Activated CD4-positive, alpha-beta T cell treated with anti-CD3 and anti-CD28 coated beads for 36 hours (primary cell): Measurements from ENCODE around the gene SAC3D1. TPM values are rescaled to one million over a fixed set of nuclear protein-coding genes. Genes with fewer than 3 reads are reported as not detected.

Source experiments
- ATAC-seq: fragments of 200-7000 bp; cut with Tn5 transposase; one replicate; pipeline ENCODE4 v1.10.0; 2021; ENCODE audit warnings: mild to moderate bottlenecking, moderate library complexity
- CTCF ChIA-PET: fragments of 350-600 bp; sonication (Branson Sonifier 250); formaldehyde crosslinking; loops from one replicate; lab custom pipeline; 2021; ENCODE audit warnings: antibody characterized with exemption; lab: Charles Lee
- POLR2A ChIA-PET: fragments of 350-600 bp; sonication (Branson Sonifier 250); formaldehyde crosslinking; loops from one replicate; lab custom pipeline; 2021; ENCODE audit warnings: antibody characterized with exemption, inconsistent platforms; lab: Charles Lee
- DNase-seq: peaks from one replicate; pipeline ENCODE4 v3.0.0-alpha.2; 2020
- H3K27ac Mint-ChIP-seq: one replicate; pipeline ENCODE4 v1.8.0; 2021; ENCODE audit warnings: mixed read lengths
- H3K27me3 Mint-ChIP-seq: one replicate; pipeline ENCODE4 v1.8.0; 2021; ENCODE audit warnings: mixed read lengths
- H3K36me3 Mint-ChIP-seq: one replicate; pipeline ENCODE4 v1.8.0; 2021; ENCODE audit warnings: low read depth, mixed read lengths
- H3K4me1 Mint-ChIP-seq: one replicate; pipeline ENCODE4 v1.8.0; 2021; ENCODE audit warnings: mixed read lengths
- H3K4me3 Mint-ChIP-seq: one replicate; pipeline ENCODE4 v1.8.0; 2021; ENCODE audit warnings: mild to moderate bottlenecking, moderate library complexity, mixed read lengths
- H3K9me3 Mint-ChIP-seq: one replicate; pipeline ENCODE4 v1.8.0; 2021; ENCODE audit warnings: low read depth, mixed read lengths
- intact Hi-C, 2 experiments: fragments of 100-400 bp; cut with DNase I in 1 of 2; cut with micrococcal nuclease in 1 of 2; formaldehyde crosslinking; loops; one replicate each; pipeline versions ENCODE4 v1.14.2 to v1.15.1; 2022 to 2024; cut with DNase I, micrococcal nuclease
- total RNA-seq, 2 experiments: library from RNA; stranded (reverse); gene quantifications; one replicate each; pipeline ENCODE4 v1.2.3, GENCODE V29; 2021

SAC3D1 gene
- total RNA-seq, 2 experiments from 2014 or later = 10.5 to 12.1 TPM

- peaks cover 32% of the 10 kb centered on the region for H3K4me1 Mint-ChIP-seq
Observed at GRCh38 chr11:65045728-65046127, 4.7 kb downstream of the SAC3D1 start.

GRCh38 chr11:65047581-65048422 lies 6.8 kb downstream of the SAC3D1 start:
- DNase-seq = peak; percentile 51
- Mint-ChIP-seq H3K27ac (peak overlapping the region; percentile 51), H3K36me3 (peaks cover 6% of the 10 kb centered on the region), H3K4me3 (peak overlapping the region; percentile 66), H3K9me3 (no peaks in the 10 kb centered on the region), H3K27me3 (no peaks in the 10 kb centered on the region), H3K4me1 (peaks cover 20% of the 10 kb centered on the region)
- peak; percentile 53 for ATAC-seq
- ChIA-PET CTCF (interaction anchor here (0.6 to 1.2 kb wide), 3 partner anchors 10 to 35 kb away, joined by 4 to 7 read pairs (median 5); partner anchors contain the start of gene ARL2), POLR2A (interaction anchor here (0.6 kb wide), 1 partner anchor 276 kb away, joined by 3 read pairs; no protein-coding TSS in a partner anchor)
- intact Hi-C loops = no loop called here

More at GRCh38 chr11:65045728-65046127, 4.7 kb downstream of the SAC3D1 start:
- Mint-ChIP-seq H3K9me3 (no peaks in the 10 kb centered on the region), H3K27ac (no peak overlapping the region), H3K4me3 (no peak overlapping the region), H3K36me3 (peaks cover 6% of the 10 kb centered on the region), H3K27me3 (no peaks in the 10 kb centered on the region)
- ChIA-PET POLR2A (interaction anchor here (0.5 kb wide), 1 partner anchor 12 kb away, joined by 4 read pairs; no protein-coding TSS in a partner anchor), CTCF (interaction anchor here (0.9 kb wide), 1 partner anchor 270 kb away, joined by 3 read pairs; no protein-coding TSS in a partner anchor)
- intact Hi-C loops = no loop called here
- DNase-seq (no peak), ATAC-seq (no peak)

- no peaks in the 10 kb centered on the region for H3K27me3 Mint-ChIP-seq
- H3K4me1 Mint-ChIP-seq = peaks cover 30% of the 10 kb centered on the region
- H3K27ac Mint-ChIP-seq = no peak overlapping the region
- no peaks in the 10 kb centered on the region for H3K9me3 Mint-ChIP-seq
- intact Hi-C loops = no loop called here
- H3K4me3 Mint-ChIP-seq = no peak overlapping the region
- ChIA-PET POLR2A (no interaction called here), CTCF (no interaction called here)
- no peak for DNase-seq
- no peaks in the 10 kb centered on the region for H3K36me3 Mint-ChIP-seq
- ATAC-seq = no peak
Observed at GRCh38 chr11:65051398-65051858, 10.4 kb downstream of the SAC3D1 start.

GRCh38 chr11:65053827-65054508 lies 13.0 kb downstream of the SAC3D1 start:
- no peaks in the 10 kb centered on the region for H3K36me3 Mint-ChIP-seq
- ChIA-PET POLR2A (no interaction called here), CTCF (interaction anchor here (0.6 to 1.0 kb wide), 2 partner anchors 206 to 774 kb away, joined by 3 read pairs; no protein-coding TSS in a partner anchor)
- intact Hi-C loops = no loop called here
- DNase-seq (peak; percentile 45), ATAC-seq (peak; percentile 47)
- peak overlapping the region; percentile 10 for H3K4me3 Mint-ChIP-seq
- no peaks in the 10 kb centered on the region for H3K9me3 Mint-ChIP-seq
- H3K27ac Mint-ChIP-seq = peak overlapping the region; percentile 48
- H3K4me1 Mint-ChIP-seq = peaks cover 17% of the 10 kb centered on the region
- no peaks in the 10 kb centered on the region for H3K27me3 Mint-ChIP-seq

GRCh38 chr11:65055538-65055937 lies 14.5 kb downstream of the SAC3D1 start:
- H3K4me3 Mint-ChIP-seq = no peak overlapping the region
- H3K36me3 Mint-ChIP-seq = no peaks in the 10 kb centered on the region
- intact Hi-C loops = no loop called here
- ChIA-PET CTCF (interaction anchor here (0.6 kb wide), 1 partner anchor 33 kb away, joined by 3 read pairs; no protein-coding TSS in a partner anchor), POLR2A (no interaction called here)
- H3K27me3 Mint-ChIP-seq = no peaks in the 10 kb centered on the region
- ATAC-seq = no peak
- H3K4me1 Mint-ChIP-seq = peaks cover 17% of the 10 kb centered on the region
- DNase-seq = no peak
- H3K9me3 Mint-ChIP-seq = no peaks in the 10 kb centered on the region
- no peak overlapping the region for H3K27ac Mint-ChIP-seq

GRCh38 chr11:65056999-65057398 lies 16.0 kb downstream of the SAC3D1 start:
- Mint-ChIP-seq H3K4me3 (no peak overlapping the region), H3K9me3 (no peaks in the 10 kb centered on the region), H3K27ac (no peak overlapping the region), H3K4me1 (peaks cover 21% of the 10 kb centered on the region), H3K36me3 (no peaks in the 10 kb centered on the region), H3K27me3 (no peaks in the 10 kb centered on the region)
- CTCF ChIA-PET = no interaction called here
- no peak for DNase-seq
- POLR2A ChIA-PET = no interaction called here
- intact Hi-C loops = no loop called here
- no peak for ATAC-seq

GRCh38 chr11:65057526-65057925 lies 16.5 kb downstream of the SAC3D1 start:
- no peak for ATAC-seq
- no peaks in the 10 kb centered on the region for H3K9me3 Mint-ChIP-seq

GRCh38 chr11:65058012-65058411 lies 17.0 kb downstream of the SAC3D1 start:
- intact Hi-C loops = no loop called here
- Mint-ChIP-seq H3K9me3 (no peaks in the 10 kb centered on the region), H3K36me3 (no peaks in the 10 kb centered on the region), H3K27ac (no peak overlapping the region), H3K4me3 (no peak overlapping the region), H3K27me3 (no peaks in the 10 kb centered on the region), H3K4me1 (peaks cover 21% of the 10 kb centered on the region)
- ChIA-PET CTCF (interaction anchor here (0.5 kb wide), 1 partner anchor 1505 kb away, joined by 3 read pairs; no protein-coding TSS in a partner anchor), POLR2A (no interaction called here)
- ATAC-seq = no peak
- DNase-seq = no peak

More at GRCh38 chr11:65057526-65057925, 16.5 kb downstream of the SAC3D1 start:
- intact Hi-C loops = no loop called here
- DNase-seq = no peak
- no peak overlapping the region for H3K4me3 Mint-ChIP-seq
- H3K27me3 Mint-ChIP-seq = no peaks in the 10 kb centered on the region
- no peaks in the 10 kb centered on the region for H3K36me3 Mint-ChIP-seq
- H3K4me1 Mint-ChIP-seq = peaks cover 21% of the 10 kb centered on the region
- ChIA-PET CTCF (interaction anchor here (0.5 kb wide), 1 partner anchor 1504 kb away, joined by 3 read pairs; no protein-coding TSS in a partner anchor), POLR2A (no interaction called here)
- no peak overlapping the region for H3K27ac Mint-ChIP-seq

- Mint-ChIP-seq H3K4me3 (no peak within 1 kb of the TSS), H3K27me3 (no peaks in the 10 kb centered on the region), H3K36me3 (no peaks in the 10 kb centered on the region), H3K9me3 (no peaks in the 10 kb centered on the region), H3K4me1 (peaks cover 16% of the 10 kb centered on the region), H3K27ac (no peak within 1 kb of the TSS)
- ATAC-seq = no peak
- POLR2A ChIA-PET = no interaction called here
- CTCF ChIA-PET = interaction anchor here (1.0 kb wide), 1 partner anchor 44 kb away, joined by 4 read pairs; no protein-coding TSS in a partner anchor
- DNase-seq = no peak
- intact Hi-C loops = no loop called here
Observed at GRCh38 chr11:65058419-65059054, 17.5 kb downstream of the SAC3D1 start, which contains the start of gene NAALADL1. Gene NAALADL1, minus strand, starts transcription at chr11:65058553. Its CDS starts 32 bp downstream, at chr11:65058521.

- Mint-ChIP-seq H3K36me3 (no peaks in the 10 kb centered on the region), H3K27me3 (no peaks in the 10 kb centered on the region), H3K4me3 (no peak overlapping the region), H3K9me3 (no peaks in the 10 kb centered on the region), H3K4me1 (peaks cover 6% of the 10 kb centered on the region), H3K27ac (no peak overlapping the region)
- intact Hi-C loops = no loop called here
- CTCF ChIA-PET = interaction anchor here (0.7 to 1.0 kb wide), 2 partner anchors 45 to 76 kb away, joined by 3 to 4 read pairs; no protein-coding TSS in a partner anchor
- POLR2A ChIA-PET = no interaction called here
- DNase-seq = no peak
- no peak for ATAC-seq
Observed at GRCh38 chr11:65059523-65059922, 18.5 kb downstream of the SAC3D1 start.
